ENCODE measurements around the gene FARS2. TPM values are rescaled to one million over a fixed set of nuclear protein-coding genes. Genes with fewer than 3 reads are reported as not detected.
"Not testable (repeated sequence)": the region's sequence is repeated elsewhere in the genome, so short reads cannot be mapped to it uniquely, and the experiment has no call there.

The FARS2 gene
- total RNA-seq, 1 experiment from 2014 or later, result 15.0 TPM

GRCh38 chr6:5699064-5699463 lies 437.8 kb downstream of the FARS2 start:
- CTCF ChIA-PET; H3K4me3 Mint-ChIP-seq; DNase-seq (ENCODE audit: low spot score); H3K9me3 Mint-ChIP-seq; H3K27me3 Mint-ChIP-seq (ENCODE audit: low read depth); ATAC-seq; H3K36me3 Mint-ChIP-seq; H3K4me1 Mint-ChIP-seq: not testable (repeated sequence)
- peak overlapping the region; percentile 89 for H3K27ac Mint-ChIP-seq
- POLR2A ChIA-PET, result interaction anchor here (0.6 kb wide), 1 partner anchor 81 kb away, joined by 3 read pairs; no protein-coding TSS in a partner anchor
- TF ChIP-seq ZNF423 (CRISPR knock-in tag; IDR thresholded peaks at IDR 0.05), result peak; percentile 62

- ATAC-seq (no peak), DNase-seq (ENCODE audit: low spot score) (no peak)
- H3K27ac Mint-ChIP-seq, result no peak overlapping the region
- ChIA-PET POLR2A (no interaction called here), CTCF (no interaction called here)
- H3K36me3 Mint-ChIP-seq, result 0 out of 2 replicates have a peak, but pooled peaks cover 3% of the 10 kb centered on the region
- TF ChIP-seq MYBL2 (CRISPR knock-in tag; IDR thresholded peaks at IDR 0.05) (no peak), CREM (CRISPR knock-in tag; IDR thresholded peaks at IDR 0.05) (no peak), FOXP1 (CRISPR knock-in tag; IDR thresholded peaks at IDR 0.05; ENCODE audit: borderline replicate concordance) (no peak), PRRX2 (CRISPR knock-in tag; IDR thresholded peaks at IDR 0.05) (no peak), ATF1 (CRISPR knock-in tag; IDR thresholded peaks at IDR 0.05) (no peak), USF2 (CRISPR knock-in tag; IDR thresholded peaks at IDR 0.05) (no peak), CBFB (CRISPR knock-in tag; IDR thresholded peaks at IDR 0.05; ENCODE audit: low read depth) (no peak)
- H3K4me1 Mint-ChIP-seq, result peaks cover 7% of the 10 kb centered on the region
- peaks cover 7% of the 10 kb centered on the region; the same call in 1 of the 2 replicates for H3K9me3 Mint-ChIP-seq
- no peak overlapping the region for H3K4me3 Mint-ChIP-seq
- no peaks in the 10 kb centered on the region for H3K27me3 Mint-ChIP-seq (ENCODE audit: low read depth)
Observed at GRCh38 chr6:5701174-5701573, 439.9 kb downstream of the FARS2 start.

- H3K36me3 Mint-ChIP-seq, result no peaks in the 10 kb centered on the region
- ATAC-seq (no peak), DNase-seq (ENCODE audit: low spot score) (no peak)
- no peaks in the 10 kb centered on the region for H3K4me1 Mint-ChIP-seq
- H3K9me3 Mint-ChIP-seq, result no peaks in the 10 kb centered on the region
- no peak overlapping the region for H3K27ac Mint-ChIP-seq
- H3K4me3 Mint-ChIP-seq, result no peak overlapping the region
- H3K27me3 Mint-ChIP-seq (ENCODE audit: low read depth), result no peaks in the 10 kb centered on the region
- TF ChIP-seq E2F4 (CRISPR knock-in tag; IDR thresholded peaks at IDR 0.05; ENCODE audit: borderline replicate concordance, low read depth) (no peak), CREB1 (CRISPR knock-in tag; IDR thresholded peaks at IDR 0.05) (no peak), IRF2 (CRISPR knock-in tag; IDR thresholded peaks at IDR 0.05; ENCODE audit: borderline replicate concordance, low read depth) (no peak), ZBTB43 (CRISPR knock-in tag; IDR thresholded peaks at IDR 0.05) (no peak), HMGA2 (CRISPR knock-in tag; IDR thresholded peaks at IDR 0.05) (no peak), MYBL2 (CRISPR knock-in tag; IDR thresholded peaks at IDR 0.05) (no peak), KAT7 (CRISPR knock-in tag; IDR thresholded peaks at IDR 0.05; ENCODE audit: borderline replicate concordance) (no peak), ZBTB21 (CRISPR knock-in tag; IDR thresholded peaks at IDR 0.05; ENCODE audit: borderline replicate concordance) (no peak), GTF2I (CRISPR knock-in tag; conservative IDR thresholded peaks at IDR 0.05) (no peak), AFF4 (CRISPR knock-in tag; IDR thresholded peaks at IDR 0.05; ENCODE audit: borderline replicate concordance) (no peak), ATF2 (CRISPR knock-in tag; IDR thresholded peaks at IDR 0.05; ENCODE audit: borderline replicate concordance, low read depth) (no peak), ZNF425 (CRISPR knock-in tag; conservative IDR thresholded peaks at IDR 0.05) (no peak), ETV6 (CRISPR knock-in tag; IDR thresholded peaks at IDR 0.05) (no peak), MXD4 (CRISPR knock-in tag; IDR thresholded peaks at IDR 0.05; ENCODE audit: borderline replicate concordance) (no peak), ZNF396 (CRISPR knock-in tag; IDR thresholded peaks at IDR 0.05; ENCODE audit: borderline replicate concordance) (no peak)
- ChIA-PET CTCF (interaction anchor here (1.3 to 1.4 kb wide), 2 partner anchors 9 to 11 kb away, joined by 3 read pairs; no protein-coding TSS in a partner anchor), POLR2A (no interaction called here)
Observed at GRCh38 chr6:5704708-5705107, 443.4 kb downstream of the FARS2 start.

Measured in WTC11 (cell line).